ENCODE results near the gene JPT2.

DNA sequence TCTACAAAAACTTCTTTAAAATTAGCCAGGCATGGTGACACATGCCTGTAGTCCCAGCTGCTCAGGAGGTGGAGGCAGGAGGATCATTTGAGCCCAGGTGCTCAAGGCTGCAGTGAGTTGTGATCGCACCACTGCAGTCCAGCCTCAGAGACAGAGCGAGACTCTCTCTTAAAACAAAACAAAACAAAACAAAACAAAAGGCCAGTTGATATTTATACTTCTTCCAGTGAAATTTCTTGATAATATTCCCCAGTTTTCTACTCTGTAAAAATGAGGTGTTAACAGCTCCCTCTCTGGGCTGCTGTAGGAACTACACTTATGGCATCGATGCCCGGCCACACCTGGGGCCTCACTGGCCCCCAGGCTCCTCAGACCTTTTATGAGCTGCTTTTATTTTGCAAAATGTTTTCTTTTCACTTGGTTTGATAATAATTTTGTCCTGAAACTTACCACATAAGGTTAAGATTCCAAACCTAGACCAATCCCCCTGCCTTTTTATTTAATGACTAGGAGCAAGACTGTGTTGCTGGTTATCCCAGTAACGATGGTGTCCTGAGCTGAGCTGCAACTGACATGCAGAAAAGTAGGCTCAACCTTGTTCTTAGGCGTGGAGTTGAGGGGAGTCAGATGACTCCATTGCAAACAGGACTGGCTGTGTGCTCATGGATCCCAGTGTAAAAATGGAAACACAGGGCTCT lies 45.5 kb downstream of the JPT2 start:
- peak; percentile 77 for TF ChIP-seq CTCF (IDR thresholded peaks at IDR 0.05; ENCODE audit: borderline replicate concordance, extremely low read depth, low read length, poor library complexity, severe bottlenecking)
- no peak for TF ChIP-seq EZH2 (IDR thresholded peaks at IDR 0.05; ENCODE audit: borderline replicate concordance, low read depth, low read length, severe bottlenecking)

All from DND-41 (cell line).